PFSK-1 (cell line): ENCODE results near the gene SHFL.

ENCODE experiments used
- POLR2AphosphoS5 ChIP-seq: IDR thresholded peaks from 2 replicates; pipeline ENCODE4 v1.6.1; 2012; ENCODE audit warnings: low read depth, mild to moderate bottlenecking, control low read depth, low read length, moderate library complexity
- REST ChIP-seq, 2 experiments: IDR thresholded peaks; 2 replicates each; pipeline versions ENCODE4 v1.6.1 to v1.8.0; 2011 to 2012; ENCODE audit warnings: low read depth in 2 of 2, low read length in 2 of 2, control low read depth in 1 of 2, inconsistent platforms in 1 of 2, mild to moderate bottlenecking in 1 of 2, moderate library complexity in 1 of 2; ENCODE audit not compliant: insufficient read depth in 1 of 2
- SIN3A ChIP-seq: IDR thresholded peaks from 2 replicates; pipeline ENCODE4 v1.6.1; 2012; ENCODE audit warnings: mild to moderate bottlenecking, low read length, moderate library complexity, borderline replicate concordance; ENCODE audit not compliant: insufficient read depth
- TAF1 ChIP-seq: IDR thresholded peaks from 2 replicates; pipeline ENCODE4 v1.6.1; 2012; ENCODE audit warnings: low read length, control low read depth, borderline replicate concordance; ENCODE audit not compliant: insufficient read depth

GRCh38 chr19:10104130-10104513 lies 18.0 kb downstream of the SHFL start:
- TF ChIP-seq TAF1, result no peak
- no peak for TF ChIP-seq POLR2AphosphoS5
- no peak for TF ChIP-seq REST (IDR thresholded peaks at IDR 0.05; ENCODE audit: insufficient read depth in 1 of 2, low read depth in 2 of 2, low read length in 2 of 2)
- no peak for TF ChIP-seq SIN3A
